Trophoblast cell (in vitro differentiated cells and primary cell): ENCODE measurements around the gene IL1RAPL2.

Experiments used
- DNase-seq, 2 donors: peaks; one replicate each; pipeline ENCODE4 v3.0.0-alpha.2; 2016
- H2AFZ ChIP-seq: 2 replicates; pipeline ENCODE4 v1.6.1; 2013; ENCODE audit warnings: low read length, moderate library complexity, mild to moderate bottlenecking; ENCODE audit not compliant: insufficient read depth, poor library complexity
- H2AK5ac ChIP-seq: 2 replicates; pipeline ENCODE4 v1.6.1; 2013; ENCODE audit warnings: mild to moderate bottlenecking, low read length
- H2BK120ac ChIP-seq: 2 replicates; pipeline ENCODE4 v1.6.1; 2013; ENCODE audit warnings: low read length, mild to moderate bottlenecking, moderate library complexity; ENCODE audit not compliant: insufficient read depth, poor library complexity
- H2BK12ac ChIP-seq: 2 replicates; pipeline ENCODE4 v1.6.1; 2013; ENCODE audit warnings: mild to moderate bottlenecking, low read length, moderate library complexity
- H2BK5ac ChIP-seq: 2 replicates; pipeline ENCODE4 v1.6.1; 2013; ENCODE audit warnings: low read length, low read depth, moderate library complexity, mild to moderate bottlenecking; ENCODE audit not compliant: poor library complexity
- H3K14ac ChIP-seq: 2 replicates; pipeline ENCODE4 v1.6.1; 2013; ENCODE audit warnings: mild to moderate bottlenecking, low read length
- H3K18ac ChIP-seq: 2 replicates; pipeline ENCODE4 v1.6.1; 2013; ENCODE audit warnings: mild to moderate bottlenecking, low read length
- H3K23ac ChIP-seq: 2 replicates; pipeline ENCODE4 v1.6.1; 2013; ENCODE audit warnings: low read length
- H3K27ac ChIP-seq: 2 replicates; pipeline ENCODE4 v1.5.1; 2013; ENCODE audit warnings: low read depth, mild to moderate bottlenecking, inconsistent platforms, low read length, moderate library complexity
- H3K27me3 ChIP-seq: 2 replicates; pipeline ENCODE4 v1.6.1; 2013; ENCODE audit warnings: inconsistent platforms, mild to moderate bottlenecking, low read length, moderate library complexity; ENCODE audit not compliant: insufficient read depth
- H3K36me3 ChIP-seq, 2 experiments: 1 replicate in 1 of 2; 2 replicates in 1 of 2; pipeline ENCODE4 v1.6.1; 2013; ENCODE audit warnings: low read length in 2 of 2, mild to moderate bottlenecking in 2 of 2, moderate library complexity in 1 of 2; ENCODE audit not compliant: insufficient read depth in 2 of 2, control insufficient read depth in 1 of 2
- H3K4ac ChIP-seq: 2 replicates; pipeline ENCODE4 v1.6.1; 2013; ENCODE audit warnings: low read depth, mild to moderate bottlenecking, low read length, moderate library complexity
- H3K4me1 ChIP-seq, 2 experiments: 1 replicate in 1 of 2; 2 replicates in 1 of 2; pipeline ENCODE4 v1.6.1; 2013; ENCODE audit warnings: low read length in 2 of 2, mild to moderate bottlenecking in 2 of 2, moderate library complexity in 1 of 2; ENCODE audit not compliant: insufficient read depth in 2 of 2, control insufficient read depth in 1 of 2
- H3K4me2 ChIP-seq: 2 replicates; pipeline ENCODE4 v1.6.1; 2013; ENCODE audit warnings: inconsistent platforms, mild to moderate bottlenecking, low read length, moderate library complexity
- H3K4me3 ChIP-seq: 2 replicates; pipeline ENCODE4 v1.5.1; 2013; ENCODE audit warnings: mild to moderate bottlenecking, low read depth, low read length, inconsistent platforms
- H3K79me1 ChIP-seq: one replicate; pipeline ENCODE4 v1.6.1; 2013; ENCODE audit warnings: low read length
- H3K79me2 ChIP-seq: 2 replicates; pipeline ENCODE4 v1.6.1; 2013; ENCODE audit warnings: low read length, mild to moderate bottlenecking; ENCODE audit not compliant: control insufficient read depth, insufficient read depth, poor library complexity
- H3K9ac ChIP-seq: 2 replicates; pipeline ENCODE4 v1.6.1; 2013; ENCODE audit warnings: mild to moderate bottlenecking, low read length
- H3K9me3 ChIP-seq: 2 replicates; pipeline ENCODE4 v1.6.1; 2013; ENCODE audit warnings: low read depth, mild to moderate bottlenecking, control low read depth, inconsistent platforms, low read length; ENCODE audit not compliant: insufficient read depth
- H4K12ac ChIP-seq: 2 replicates; pipeline ENCODE4 v1.6.1; 2013; ENCODE audit warnings: low read depth, mild to moderate bottlenecking, low read length, moderate library complexity
- H4K8ac ChIP-seq: 2 replicates; pipeline ENCODE4 v1.6.1; 2013; ENCODE audit warnings: low read depth, mild to moderate bottlenecking, low read length, moderate library complexity
- H4K91ac ChIP-seq: one replicate; pipeline ENCODE4 v1.6.1; 2013; ENCODE audit warnings: low read depth, mild to moderate bottlenecking, low read length, moderate library complexity
- WGBS: extraction: QIAGEN DNeasy Blood & Tissue Kit; methylation state at CpG from one replicate; pipeline ENCODE4 v1.1.7; 2013; ENCODE audit warnings: missing lambda C conversion rate; ENCODE audit not compliant: insufficient read length, insufficient coverage; ENCODE audit errors: extremely low coverage; 5-methylcytosine and 5-hydroxymethylcytosine counted together

The IL1RAPL2 gene

DNA sequence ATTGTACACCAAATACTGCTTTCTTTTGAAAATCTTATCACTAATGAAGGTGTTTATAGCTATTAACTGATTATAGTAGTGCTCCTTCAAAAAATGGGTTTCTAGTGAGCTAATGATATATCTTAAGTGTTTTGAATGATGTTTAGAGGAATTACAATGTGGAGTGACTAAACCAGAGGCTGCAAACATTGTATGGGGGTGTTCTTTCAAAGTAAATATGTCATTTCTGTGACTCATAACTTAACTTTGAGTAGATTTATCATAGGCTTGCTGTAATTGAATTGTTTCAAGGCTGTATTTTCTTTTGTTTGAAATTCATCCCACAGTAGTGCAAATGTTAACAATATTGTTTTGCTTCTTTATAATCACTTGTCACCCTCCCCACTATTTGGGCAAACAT is 141.6 kb downstream of the IL1RAPL2 start:
- DNase-seq = no peak
- H3K4me2 ChIP-seq = no peak overlapping the region
- no peak overlapping the region for H2BK12ac ChIP-seq
- no peaks in the 10 kb centered on the region for H3K9me3 ChIP-seq
- no peak overlapping the region for H3K14ac ChIP-seq
- no peaks in the 10 kb centered on the region for H3K79me2 ChIP-seq
- no peak overlapping the region for H2AK5ac ChIP-seq
- H3K23ac ChIP-seq = no peak overlapping the region
- no peak overlapping the region for H3K4me3 ChIP-seq
- no peaks in the 10 kb centered on the region for H3K79me1 ChIP-seq
- no peak overlapping the region for H2AFZ ChIP-seq
- no peaks in the 10 kb centered on the region for H3K4me1 ChIP-seq
- no peaks in the 10 kb centered on the region for H3K27me3 ChIP-seq
- no peak overlapping the region for H2BK5ac ChIP-seq
- H3K36me3 ChIP-seq = no peaks in the 10 kb centered on the region
- no peak overlapping the region for H3K18ac ChIP-seq
- H4K91ac ChIP-seq = no peak overlapping the region
- no peak overlapping the region for H4K12ac ChIP-seq
- H3K9ac ChIP-seq = no peak overlapping the region
- no peak overlapping the region for H4K8ac ChIP-seq
- no peak overlapping the region for H2BK120ac ChIP-seq
- no peak overlapping the region for H3K27ac ChIP-seq
- H3K4ac ChIP-seq = no peak overlapping the region

DNA sequence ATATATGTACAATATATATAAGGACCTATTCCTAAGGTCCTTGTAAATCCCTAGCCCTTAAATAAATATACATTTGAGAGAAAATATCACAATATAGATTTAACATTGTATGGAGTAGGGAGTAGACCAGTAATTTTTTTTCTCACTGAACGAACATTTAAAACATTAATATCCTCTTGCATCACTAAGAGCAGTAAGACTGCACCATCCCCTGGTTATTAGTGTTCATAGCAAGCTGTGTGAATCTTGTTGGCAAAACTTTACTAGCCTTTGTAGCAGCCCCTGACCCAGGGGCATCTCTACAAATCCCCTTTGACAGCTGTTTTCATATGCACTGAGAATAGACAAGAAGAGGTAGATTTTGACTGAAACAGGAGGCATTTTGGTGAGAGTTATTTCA is 146.5 kb downstream of the IL1RAPL2 start:
- Histone ChIP-seq H4K12ac (no peak overlapping the region), H2AFZ (no peak overlapping the region), H4K91ac (no peak overlapping the region), H3K9me3 (no peaks in the 10 kb centered on the region), H3K4me2 (no peak overlapping the region), H3K27ac (no peak overlapping the region), H3K4me1 (no peaks in the 10 kb centered on the region), H3K9ac (no peak overlapping the region), H3K36me3 (no peaks in the 10 kb centered on the region), H2BK5ac (no peak overlapping the region), H2AK5ac (no peak overlapping the region), H2BK12ac (no peak overlapping the region), H2BK120ac (no peak overlapping the region), H3K18ac (no peak overlapping the region), H3K23ac (no peak overlapping the region), H3K4ac (no peak overlapping the region), H3K27me3 (no peaks in the 10 kb centered on the region), H4K8ac (no peak overlapping the region), H3K14ac (no peak overlapping the region), H3K4me3 (no peak overlapping the region), H3K79me2 (no peaks in the 10 kb centered on the region), H3K79me1 (no peaks in the 10 kb centered on the region)
- no peak for DNase-seq
- WGBS = no CpG with 5 or more reads among the region's 1 CpG

DNA sequence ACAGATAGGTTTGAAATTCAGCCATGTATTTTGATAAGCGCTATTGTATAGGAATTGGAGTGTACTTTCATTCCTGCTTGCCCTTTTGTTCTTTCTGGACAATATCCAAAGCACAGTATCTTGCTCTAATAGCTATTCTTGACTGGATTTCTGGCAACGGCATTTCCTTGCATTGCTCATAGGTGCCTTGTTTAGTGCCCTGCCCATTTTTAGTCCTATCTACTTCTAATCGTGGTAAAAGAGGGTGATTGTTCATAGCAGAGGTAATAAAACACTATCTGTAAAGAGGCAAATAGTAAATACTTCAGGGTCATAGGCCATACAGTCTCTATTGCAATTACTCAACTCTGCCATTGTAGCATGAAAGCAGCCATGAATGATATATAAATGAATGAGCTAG is 155.9 kb downstream of the IL1RAPL2 start:
- H3K4me2 ChIP-seq = no peak overlapping the region
- no peak overlapping the region for H2BK120ac ChIP-seq
- H2AK5ac ChIP-seq = no peak overlapping the region
- H2BK12ac ChIP-seq = no peak overlapping the region
- H2BK5ac ChIP-seq = no peak overlapping the region
- no peak overlapping the region for H4K8ac ChIP-seq
- no peak overlapping the region for H3K23ac ChIP-seq
- no peak for DNase-seq
- H4K91ac ChIP-seq = no peak overlapping the region
- no peaks in the 10 kb centered on the region for H3K36me3 ChIP-seq
- H3K4me1 ChIP-seq = no peaks in the 10 kb centered on the region
- WGBS = no CpG with 5 or more reads among the region's 3 CpGs
- H4K12ac ChIP-seq = no peak overlapping the region
- H3K9me3 ChIP-seq = no peaks in the 10 kb centered on the region
- H3K9ac ChIP-seq = no peak overlapping the region
- H2AFZ ChIP-seq = no peak overlapping the region
- H3K27ac ChIP-seq = no peak overlapping the region
- no peak overlapping the region for H3K4me3 ChIP-seq
- no peaks in the 10 kb centered on the region for H3K79me2 ChIP-seq
- H3K18ac ChIP-seq = no peak overlapping the region
- H3K27me3 ChIP-seq = no peaks in the 10 kb centered on the region
- no peak overlapping the region for H3K14ac ChIP-seq
- no peaks in the 10 kb centered on the region for H3K79me1 ChIP-seq
- H3K4ac ChIP-seq = no peak overlapping the region

DNA sequence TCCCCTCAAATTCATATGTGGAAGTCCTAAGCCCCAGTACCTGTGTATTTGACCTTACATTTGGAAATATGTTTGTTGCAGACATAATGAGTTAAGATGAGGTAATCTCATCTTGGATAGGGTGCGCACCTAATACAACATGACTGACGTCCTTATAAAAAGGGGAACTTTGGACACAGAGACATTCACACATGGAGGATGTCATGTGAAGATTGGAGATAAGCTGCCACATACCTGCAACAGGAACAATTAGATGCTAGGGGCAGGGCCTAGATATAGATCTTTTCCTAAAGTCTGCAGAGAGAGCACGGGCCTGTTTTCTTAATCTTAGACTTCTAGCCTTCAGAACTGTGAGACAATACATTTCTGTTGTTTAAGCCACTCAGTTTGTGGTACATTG is 162.5 kb downstream of the IL1RAPL2 start:
- peak in 1 of 2 donors; percentile 21 for DNase-seq
- Histone ChIP-seq H3K14ac (no peak overlapping the region), H3K4me1 (no peaks in the 10 kb centered on the region), H4K12ac (no peak overlapping the region), H3K4ac (no peak overlapping the region), H3K4me3 (no peak overlapping the region), H2AK5ac (no peak overlapping the region), H2BK12ac (no peak overlapping the region), H3K79me2 (no peaks in the 10 kb centered on the region), H3K4me2 (no peak overlapping the region), H3K9ac (no peak overlapping the region), H3K27ac (no peak overlapping the region), H3K9me3 (no peaks in the 10 kb centered on the region), H3K18ac (no peak overlapping the region), H4K8ac (no peak overlapping the region), H2AFZ (no peak overlapping the region), H2BK120ac (no peak overlapping the region), H3K79me1 (no peaks in the 10 kb centered on the region), H2BK5ac (no peak overlapping the region), H4K91ac (no peak overlapping the region), H3K27me3 (no peaks in the 10 kb centered on the region), H3K36me3 (no peaks in the 10 kb centered on the region), H3K23ac (no peak overlapping the region)
- WGBS = no CpG with 5 or more reads among the region's 3 CpGs

DNA sequence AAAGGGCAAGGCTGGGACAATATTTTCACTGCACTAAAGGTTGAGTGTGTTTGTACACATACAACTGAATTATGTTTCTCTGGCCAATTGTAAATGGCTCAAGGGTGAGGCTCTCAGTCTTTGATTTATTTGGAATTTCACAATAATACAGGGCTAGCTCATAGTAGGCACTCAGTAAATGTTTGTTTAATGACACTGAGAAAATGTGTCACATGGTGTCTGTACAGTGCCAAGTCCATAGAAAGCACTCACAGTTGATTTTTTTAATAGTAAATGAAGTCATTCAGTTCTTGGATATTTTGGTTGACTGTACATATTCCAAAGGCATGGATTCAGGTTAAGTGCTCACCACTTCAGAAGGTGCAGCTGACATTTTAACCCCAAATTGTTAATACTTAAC is 176.4 kb downstream of the IL1RAPL2 start:
- Histone ChIP-seq H4K12ac (no peak overlapping the region), H2AFZ (no peak overlapping the region), H3K4ac (no peak overlapping the region), H3K4me1 (no peaks in the 10 kb centered on the region), H3K27me3 (no peaks in the 10 kb centered on the region), H3K9me3 (no peaks in the 10 kb centered on the region), H2BK5ac (no peak overlapping the region), H3K9ac (no peak overlapping the region), H3K36me3 (no peaks in the 10 kb centered on the region), H3K4me2 (no peak overlapping the region), H2AK5ac (no peak overlapping the region), H3K79me1 (no peaks in the 10 kb centered on the region), H3K79me2 (no peaks in the 10 kb centered on the region), H4K91ac (no peak overlapping the region), H3K27ac (no peak overlapping the region), H3K14ac (no peak overlapping the region), H2BK120ac (no peak overlapping the region), H3K4me3 (no peak overlapping the region), H4K8ac (no peak overlapping the region), H3K18ac (no peak overlapping the region), H3K23ac (no peak overlapping the region), H2BK12ac (no peak overlapping the region)
- no peak for DNase-seq
